GM13977 (cell line): ENCODE results near the gene MPHOSPH9.

Experiments
- DNase-seq: peaks from one replicate; pipeline ENCODE4 v3.0.0; 2012; ENCODE audit warnings: low spot score
- in situ Hi-C: fragments of 300-500 bp; cut with MboI; formaldehyde crosslinking; loops from one replicate; pipeline ENCODE4 v1.12.0; 2022; ENCODE audit warnings: low sequenced_read_pairs, low pct_unique_long_range_greater_than_20kb, mixed read lengths, inconsistent platforms; ENCODE audit not compliant: unreplicated experiment
- TF ChIP-seq, protein P1 (sequence below): IDR thresholded peaks from 2 replicates; pipeline ENCODE4 v1.5.1; 2012; ENCODE audit warnings: mild to moderate bottlenecking, control low read depth; ENCODE audit not compliant: insufficient read depth; ENCODE audit errors: extremely low read depth, missing control alignments

MPHOSPH9 gene

DNA sequence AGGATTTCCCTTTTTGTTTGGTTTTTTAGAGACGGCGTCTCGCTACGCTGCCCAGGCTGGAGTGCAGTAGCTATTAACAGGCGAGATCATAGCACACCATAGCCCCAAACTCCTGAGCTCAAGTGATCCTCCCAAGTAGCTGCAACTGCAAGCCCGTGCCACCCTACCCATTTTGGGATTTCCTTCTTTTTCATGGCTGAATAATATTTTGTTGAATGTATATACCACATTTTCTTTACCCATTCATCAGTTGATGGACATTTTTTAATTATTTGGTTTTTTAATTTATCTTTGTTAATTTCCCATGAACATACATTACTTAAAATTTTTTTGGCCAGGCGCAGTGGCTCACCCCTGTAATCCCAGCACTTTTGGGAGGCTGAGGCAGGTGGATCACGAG is 97.3 kb downstream of the MPHOSPH9 start:
- DNase-seq: no peak
- in situ Hi-C loops: no loop called here
- TF ChIP-seq, protein P1, sequence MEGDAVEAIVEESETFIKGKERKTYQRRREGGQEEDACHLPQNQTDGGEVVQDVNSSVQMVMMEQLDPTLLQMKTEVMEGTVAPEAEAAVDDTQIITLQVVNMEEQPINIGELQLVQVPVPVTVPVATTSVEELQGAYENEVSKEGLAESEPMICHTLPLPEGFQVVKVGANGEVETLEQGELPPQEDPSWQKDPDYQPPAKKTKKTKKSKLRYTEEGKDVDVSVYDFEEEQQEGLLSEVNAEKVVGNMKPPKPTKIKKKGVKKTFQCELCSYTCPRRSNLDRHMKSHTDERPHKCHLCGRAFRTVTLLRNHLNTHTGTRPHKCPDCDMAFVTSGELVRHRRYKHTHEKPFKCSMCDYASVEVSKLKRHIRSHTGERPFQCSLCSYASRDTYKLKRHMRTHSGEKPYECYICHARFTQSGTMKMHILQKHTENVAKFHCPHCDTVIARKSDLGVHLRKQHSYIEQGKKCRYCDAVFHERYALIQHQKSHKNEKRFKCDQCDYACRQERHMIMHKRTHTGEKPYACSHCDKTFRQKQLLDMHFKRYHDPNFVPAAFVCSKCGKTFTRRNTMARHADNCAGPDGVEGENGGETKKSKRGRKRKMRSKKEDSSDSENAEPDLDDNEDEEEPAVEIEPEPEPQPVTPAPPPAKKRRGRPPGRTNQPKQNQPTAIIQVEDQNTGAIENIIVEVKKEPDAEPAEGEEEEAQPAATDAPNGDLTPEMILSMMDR: no peak

DNA sequence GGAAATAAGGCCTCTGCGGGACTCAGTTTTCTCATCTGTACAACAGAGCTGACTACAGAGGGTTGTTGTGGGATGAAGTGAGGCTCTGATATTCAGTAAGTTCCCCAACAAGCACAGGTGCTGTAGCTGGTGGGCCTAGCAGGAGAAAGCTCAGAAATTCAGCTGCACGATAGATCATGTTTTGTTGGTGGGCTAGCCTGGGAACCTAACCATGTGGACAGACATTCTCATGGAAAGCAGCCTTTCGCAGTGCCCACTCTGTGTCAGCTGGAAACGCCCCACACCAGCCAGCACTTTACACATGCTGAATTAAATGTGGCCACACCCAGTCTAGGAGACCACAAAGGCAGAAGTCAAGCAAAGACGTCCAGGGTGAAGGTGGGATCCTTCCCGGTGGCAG is 98.1 kb downstream of the MPHOSPH9 start:
- in situ Hi-C loops: no loop called here
- TF ChIP-seq, protein P1: no peak

DNA sequence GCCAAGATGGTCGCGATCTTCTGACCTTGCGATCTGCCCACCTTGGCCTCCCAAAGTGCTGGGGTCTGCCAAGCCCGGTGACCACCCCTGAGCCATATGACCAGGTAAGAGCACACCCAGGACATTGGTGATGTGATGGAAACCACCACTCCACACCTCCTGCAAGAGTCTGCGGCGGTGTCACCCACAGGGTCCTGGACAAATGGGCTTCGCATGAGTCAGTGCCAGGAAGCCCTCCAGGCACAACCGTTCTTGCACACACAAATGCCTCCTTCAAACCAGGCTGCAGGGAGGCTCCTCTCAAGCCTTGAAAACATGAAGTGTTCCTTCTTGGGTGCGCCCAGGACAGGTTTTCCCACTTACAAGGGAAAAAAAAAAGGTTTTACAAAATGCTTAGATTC is 98.7 kb downstream of the MPHOSPH9 start:
- DNase-seq: no peak
- TF ChIP-seq, protein P1: no peak
- in situ Hi-C loops: no loop called here

More for the DNA sequence above, 98.1 kb downstream of the MPHOSPH9 start:
- no peak for DNase-seq

DNA sequence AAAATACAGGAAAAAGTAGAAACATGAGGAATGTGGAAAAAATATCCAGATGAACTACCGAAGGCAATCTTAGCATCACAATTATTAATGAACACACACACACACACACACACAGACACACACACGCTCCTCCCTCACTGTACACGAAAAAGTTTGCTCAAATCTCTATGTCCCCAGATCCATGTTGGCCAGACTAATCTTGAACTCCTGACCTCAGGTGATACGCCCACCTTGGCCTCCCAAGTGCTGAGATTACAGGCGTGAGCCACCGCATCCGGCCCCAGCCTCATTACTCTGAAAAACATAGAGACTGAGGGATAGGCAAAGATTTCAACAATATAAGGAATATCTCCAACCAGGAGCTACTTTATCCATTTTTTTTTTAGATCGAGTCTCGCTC is 99.2 kb downstream of the MPHOSPH9 start:
- TF ChIP-seq, protein P1: no peak
- in situ Hi-C loops: no loop called here
- DNase-seq: no peak

DNA sequence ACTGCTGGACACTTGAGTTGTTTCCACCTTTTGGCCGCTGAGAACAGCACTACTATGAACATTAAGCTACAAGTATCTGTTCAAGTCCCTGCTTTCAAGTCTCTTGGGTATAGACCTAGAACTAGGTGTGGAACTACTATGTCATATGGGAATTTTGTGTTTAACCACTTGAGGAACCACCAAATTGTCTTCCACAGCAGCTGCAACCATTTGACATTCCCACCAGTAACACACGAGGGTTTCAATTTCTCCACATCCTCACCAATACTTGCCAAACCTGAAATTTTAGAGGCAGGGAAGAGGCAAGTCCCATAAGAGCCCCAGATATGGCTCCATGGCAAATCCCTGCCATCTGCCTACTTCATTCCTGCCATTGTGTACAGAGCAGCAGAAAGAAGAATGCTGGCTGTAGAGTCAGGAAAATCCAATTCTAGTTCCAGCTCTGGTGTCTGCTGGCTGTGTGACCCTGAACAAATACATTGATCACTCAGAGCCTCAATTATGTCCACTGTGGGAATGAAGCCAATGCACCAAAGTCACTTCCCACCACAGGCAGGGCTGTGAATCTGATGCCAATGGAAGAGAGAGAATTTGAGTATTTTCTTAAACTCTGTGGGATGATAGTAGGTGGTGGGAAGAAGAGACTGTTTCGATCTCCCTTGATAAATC is 99.9 kb downstream of the MPHOSPH9 start:
- TF ChIP-seq, protein P1: no peak
- in situ Hi-C loops: no loop called here
- no peak for DNase-seq

DNA sequence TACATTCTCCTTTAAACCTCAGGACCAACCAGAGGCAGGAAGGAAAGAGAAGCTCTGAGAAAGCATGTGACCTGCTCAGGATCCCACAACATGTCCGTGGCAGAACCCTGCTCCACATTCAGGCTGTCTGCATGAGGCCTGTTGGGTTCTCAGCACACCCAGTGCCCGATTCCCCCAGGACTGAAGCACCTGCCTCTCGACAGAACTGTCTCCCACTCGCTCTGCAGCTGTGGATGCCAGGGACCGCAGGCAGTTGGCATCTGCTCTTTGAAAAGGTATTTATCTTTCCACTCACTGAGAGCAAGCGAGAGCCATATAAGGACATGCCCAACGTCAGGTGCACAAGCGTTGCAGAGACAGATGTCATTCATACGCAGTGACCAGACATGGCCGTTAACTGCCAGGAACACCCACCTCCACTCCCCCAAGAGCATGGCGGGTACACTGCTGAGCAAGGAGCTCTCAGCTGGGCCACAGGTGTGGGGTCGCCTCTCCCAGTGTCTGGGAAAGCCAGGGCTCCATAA is 101.0 kb downstream of the MPHOSPH9 start:
- TF ChIP-seq, protein P1: no peak

More for the DNA sequence above, 101.0 kb downstream of the MPHOSPH9 start:
- no peak for DNase-seq
- in situ Hi-C loops: no loop called here
